Stimulated activated CD4-positive, alpha-beta T cell treated with anti-CD3 and anti-CD28 coated beads, TNF-alpha, amount 100 ng/mL, for 24 hours (primary cell): Measurements from ENCODE around the gene ANK3.

Experiments
- DNase-seq, 3 experiments: peaks; one replicate each; pipeline ENCODE4 v3.0.0-alpha.2; 2020; ENCODE audit warnings: low read depth in 3 of 3

ANK3 gene

DNA sequence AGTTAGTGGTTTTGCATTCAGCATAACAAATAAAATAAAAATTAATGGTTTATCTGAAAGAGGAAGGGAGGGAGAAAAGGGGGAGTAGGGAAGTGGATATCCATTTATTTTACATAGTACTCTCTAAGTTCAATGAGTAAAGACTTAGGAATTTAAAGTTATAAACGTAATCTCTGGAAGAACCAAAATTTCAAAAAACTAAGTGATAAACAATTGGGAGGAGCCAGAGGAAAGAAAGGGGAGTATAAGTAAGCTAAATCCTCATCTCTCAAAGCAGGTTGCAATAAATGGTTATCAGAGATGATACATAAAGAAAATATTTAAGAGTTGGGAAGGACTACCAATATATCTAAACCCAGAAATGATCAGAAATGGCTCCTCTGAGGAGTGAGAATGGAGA lies 46.4 kb downstream of the ANK3 start:
- no peak for DNase-seq

DNA sequence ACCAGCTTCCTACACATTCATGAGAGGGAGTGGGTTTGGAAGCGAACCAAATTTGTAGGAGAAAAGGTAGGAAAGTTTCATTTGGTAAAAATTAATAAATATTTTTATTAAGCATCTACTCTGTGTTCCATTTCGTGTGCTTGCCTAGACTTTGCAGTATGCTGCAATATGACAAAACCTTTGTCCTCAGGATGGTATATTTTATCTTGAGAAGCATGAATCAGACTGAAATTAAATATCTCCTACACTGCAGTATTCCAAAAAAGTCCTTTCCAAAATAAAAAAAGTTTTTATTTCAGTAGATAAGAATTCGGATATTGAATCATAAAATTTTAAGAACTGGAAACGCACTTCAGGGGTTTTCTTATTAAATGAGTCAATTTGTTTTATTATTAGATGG lies 47.7 kb downstream of the ANK3 start:
- no peak for DNase-seq

- DNase-seq = no peak
Observed at GRCh38 chr10:60340973-60341372, 48.7 kb downstream of the ANK3 start.

GRCh38 chr10:60339757-60340156 lies 49.9 kb downstream of the ANK3 start:
- DNase-seq = no peak

- no peak for DNase-seq
Observed at GRCh38 chr10:60338786-60339185, 50.9 kb downstream of the ANK3 start.

DNA sequence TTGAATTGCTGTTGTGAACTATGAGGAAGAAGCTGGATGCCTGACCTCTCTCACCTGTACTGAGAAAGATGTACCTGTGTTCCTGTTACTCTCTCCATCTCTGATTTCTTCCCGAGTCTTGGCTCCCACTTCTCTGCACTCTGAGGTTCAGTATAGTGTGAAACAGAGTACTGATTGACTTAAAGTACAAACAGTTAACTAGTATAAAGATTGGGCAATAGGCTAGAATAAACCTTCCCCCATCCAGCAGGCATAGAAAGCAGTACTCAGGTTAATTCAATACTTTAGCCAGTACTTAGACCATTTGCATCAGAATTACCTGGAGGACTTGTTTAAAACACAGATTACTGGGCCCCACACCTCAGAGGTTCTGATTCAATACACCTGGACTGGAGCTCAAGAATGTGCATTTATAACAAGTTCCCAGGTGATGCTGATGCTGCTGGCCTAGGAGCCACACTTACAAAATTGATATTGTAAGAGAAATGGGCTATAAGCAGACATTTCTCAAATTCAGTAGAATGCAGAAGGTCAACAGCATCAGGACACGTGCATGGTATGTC lies 51.6 kb downstream of the ANK3 start:
- DNase-seq = no peak

- no peak for DNase-seq
Observed at GRCh38 chr10:60336901-60337630, 52.6 kb downstream of the ANK3 start.

DNA sequence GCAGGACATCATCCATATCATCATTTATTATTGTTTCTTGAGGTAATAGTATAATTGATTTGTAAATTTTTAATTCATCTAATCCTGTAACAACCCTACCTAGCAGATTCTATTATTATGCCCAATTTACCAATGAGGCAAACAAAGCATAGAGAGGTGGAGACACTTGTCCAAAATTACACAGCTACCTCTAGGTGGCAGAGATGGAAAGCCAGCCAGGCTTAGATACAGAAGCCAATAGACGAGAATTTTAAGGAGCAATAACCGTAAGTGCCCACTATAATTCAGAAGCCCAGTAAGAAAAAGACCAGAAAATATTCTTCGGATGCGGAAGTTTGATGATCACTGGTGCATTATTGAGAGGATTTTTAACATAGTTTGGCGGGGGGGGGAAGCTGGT lies 54.0 kb downstream of the ANK3 start:
- DNase-seq = no peak

DNA sequence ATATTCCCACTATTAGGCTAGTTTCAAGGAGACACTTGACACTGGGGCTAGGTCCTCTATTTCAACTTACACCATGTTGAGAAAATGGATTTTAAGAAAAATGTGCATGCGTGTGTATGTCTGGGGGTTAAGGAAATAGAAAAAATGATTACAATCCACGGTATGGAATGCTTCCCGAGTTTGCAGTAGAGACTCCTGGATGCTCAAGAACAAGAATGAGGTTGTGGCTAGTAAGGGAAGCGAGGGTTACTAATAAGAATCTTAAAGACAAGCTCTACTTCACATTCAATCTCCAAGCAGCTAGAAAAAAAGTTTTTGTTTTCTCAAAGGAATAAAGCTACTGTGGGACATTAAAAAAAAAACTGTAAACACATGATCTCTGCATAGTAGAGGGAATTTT lies 54.7 kb downstream of the ANK3 start:
- DNase-seq = no peak

DNA sequence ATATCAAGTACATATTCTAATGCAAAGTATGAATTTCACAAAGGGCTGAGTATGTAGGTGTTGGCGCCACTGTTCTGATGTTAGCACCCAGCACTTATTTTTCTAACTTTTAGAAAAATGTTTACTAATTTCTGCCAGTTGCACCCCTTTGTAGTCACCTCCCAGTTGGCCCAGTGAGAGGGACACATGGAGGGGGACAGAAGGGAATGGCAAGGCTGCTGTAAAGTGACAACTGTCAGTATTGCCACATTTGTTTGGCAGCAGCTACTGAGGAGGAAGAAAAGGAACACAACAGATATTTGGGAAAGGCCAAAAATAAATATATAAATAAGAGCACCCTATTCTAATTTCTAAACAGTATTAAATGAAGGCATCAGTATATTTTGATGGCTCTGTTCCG lies 57.3 kb downstream of the ANK3 start:
- DNase-seq = no peak

- DNase-seq = no peak
Observed at GRCh38 chr10:60331886-60332285, 57.8 kb downstream of the ANK3 start.

DNA sequence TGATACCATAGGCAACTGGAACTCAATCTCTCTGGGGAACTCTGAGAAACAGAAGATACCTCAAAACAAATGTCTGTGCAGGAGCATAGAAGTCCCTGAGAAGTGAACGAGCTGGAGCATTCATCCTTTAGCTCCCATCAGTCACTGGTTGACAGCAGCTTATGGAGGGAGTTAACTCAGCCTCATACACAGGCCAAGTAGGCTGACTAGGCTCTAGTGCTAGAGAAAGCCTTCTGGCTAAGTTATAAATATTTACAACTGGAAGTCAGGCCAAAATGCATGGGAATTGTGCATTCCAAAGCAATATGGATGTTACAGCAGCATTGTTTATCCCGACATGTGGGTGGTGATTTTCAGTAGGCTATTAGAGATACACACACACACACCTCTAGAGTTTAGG lies 66.5 kb downstream of the ANK3 start:
- DNase-seq = no peak

GRCh38 chr10:60320666-60321065 lies 69.0 kb downstream of the ANK3 start:
- DNase-seq = no peak

- no peak for DNase-seq
Observed at GRCh38 chr10:60316029-60316428, 73.6 kb downstream of the ANK3 start.

DNA sequence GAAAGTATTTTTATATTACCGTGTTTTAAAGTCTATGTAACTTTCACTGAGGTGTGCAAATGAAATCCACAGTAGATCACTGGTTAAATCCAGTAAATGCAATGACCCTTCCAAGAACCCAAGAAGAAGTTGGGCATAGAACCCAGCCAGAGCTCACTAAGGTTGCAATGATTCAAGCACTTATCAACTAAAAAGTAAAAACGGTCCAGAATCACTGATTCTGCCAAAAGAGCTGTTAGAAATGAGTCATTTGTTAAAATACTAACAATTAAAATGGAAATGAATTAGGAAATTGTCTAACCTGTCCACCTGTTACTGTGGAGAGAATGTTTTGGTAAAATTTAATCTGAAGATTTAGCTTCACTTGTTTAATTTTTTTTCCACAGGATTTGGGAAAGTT lies 74.4 kb downstream of the ANK3 start:
- DNase-seq = no peak

DNA sequence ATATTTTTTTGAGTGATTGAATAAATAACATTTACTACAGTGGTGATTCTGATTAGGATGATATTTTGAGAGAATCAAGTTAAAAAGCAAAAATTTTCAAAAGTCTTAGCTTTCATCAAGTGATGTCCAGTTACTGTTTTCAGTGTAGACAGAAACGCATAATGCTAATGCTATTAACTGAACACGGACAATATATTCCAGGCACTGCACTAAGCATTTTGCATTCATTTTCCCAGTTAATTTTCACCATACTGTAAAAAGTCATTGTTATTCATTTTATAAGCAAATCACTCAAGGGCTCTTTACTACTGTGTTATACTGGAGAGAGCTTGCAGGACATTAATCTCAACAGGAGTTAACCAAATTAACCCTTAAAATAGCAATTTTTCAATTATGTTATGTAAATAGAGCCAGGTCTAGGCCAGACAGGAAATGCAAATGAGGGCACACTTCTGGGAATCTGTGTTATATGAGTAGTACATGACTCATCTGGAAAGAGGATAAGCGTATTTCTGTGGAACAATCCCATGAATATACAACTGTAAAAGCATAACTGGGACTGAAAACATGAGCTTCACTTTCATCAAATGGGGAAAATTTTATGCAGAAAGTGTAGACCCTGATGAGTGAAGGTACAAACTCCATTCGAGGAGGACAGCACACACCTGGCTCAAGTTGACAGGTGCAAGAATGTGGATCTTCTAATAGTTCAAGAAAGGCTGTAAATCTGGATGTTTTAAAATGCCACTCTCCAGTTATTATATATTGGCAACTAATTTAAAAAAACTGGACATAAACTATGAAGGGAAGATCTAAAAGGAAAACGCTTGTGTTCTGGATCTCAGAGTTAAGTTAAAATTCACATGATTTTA lies 75.4 kb downstream of the ANK3 start:
- no peak for DNase-seq

DNA sequence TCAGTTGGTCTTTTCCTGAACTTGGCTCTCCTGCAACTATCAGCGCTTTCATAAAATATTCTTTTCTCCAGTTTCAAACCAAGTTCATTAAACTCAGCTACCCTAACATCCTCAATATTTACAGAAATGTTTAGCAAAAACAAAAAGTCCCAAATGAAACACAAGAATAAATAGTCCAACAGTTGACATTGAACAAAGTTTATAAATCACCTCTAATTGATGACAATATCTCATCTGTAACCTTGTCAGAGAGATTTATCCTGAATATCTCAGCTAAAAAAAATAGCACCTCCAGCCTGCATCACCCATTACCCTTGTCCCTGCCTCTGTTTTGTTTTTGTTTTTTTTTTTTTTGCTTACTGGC lies 76.1 kb downstream of the ANK3 start:
- no peak for DNase-seq

- no peak for DNase-seq
Observed at GRCh38 chr10:60312818-60313588, 76.7 kb downstream of the ANK3 start.

DNA sequence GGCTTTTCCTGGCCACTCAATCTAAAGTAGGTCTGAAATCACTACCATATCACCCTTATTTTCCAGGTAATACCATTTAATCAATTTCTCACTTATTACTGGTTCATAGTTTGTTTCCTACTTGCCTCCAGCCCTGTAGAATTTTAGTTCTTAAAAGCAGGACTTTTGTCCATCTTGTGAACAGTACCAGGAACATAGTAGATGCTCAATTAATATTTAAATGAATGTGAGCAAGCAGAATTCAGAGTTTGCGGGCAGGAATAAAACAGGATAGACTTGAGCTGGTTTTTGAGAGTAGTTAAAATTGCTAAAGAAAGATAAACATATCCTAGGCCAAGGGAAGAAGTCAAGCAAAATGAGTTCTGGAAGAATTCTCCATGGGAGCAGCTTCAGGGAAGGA lies 77.9 kb downstream of the ANK3 start:
- DNase-seq = no peak

- DNase-seq = no peak
Observed at GRCh38 chr10:60310740-60311139, 78.9 kb downstream of the ANK3 start.

DNA sequence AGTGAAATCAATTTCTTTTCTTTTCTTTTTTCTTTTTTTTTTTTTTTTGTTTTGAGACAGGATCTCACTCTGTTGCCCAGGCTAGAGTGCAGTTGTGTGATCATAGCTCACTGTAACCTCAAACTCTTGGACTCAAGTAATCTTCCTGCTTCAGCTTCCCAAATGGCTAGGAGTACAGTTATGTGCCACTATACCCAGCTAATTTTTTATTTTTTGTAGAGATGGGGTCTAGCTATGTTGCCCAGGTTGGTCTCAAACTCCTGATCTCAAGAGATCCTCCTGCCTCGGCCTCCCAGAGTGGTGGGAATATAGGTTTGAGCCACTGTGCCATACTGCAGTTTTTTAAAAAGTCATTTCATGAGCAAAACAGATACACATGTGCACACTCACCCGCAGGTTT lies 79.8 kb downstream of the ANK3 start:
- DNase-seq = no peak

- DNase-seq = no peak
Observed at GRCh38 chr10:60309371-60309770, 80.3 kb downstream of the ANK3 start.
